Measurements from ENCODE around the gene TNRC6A. TPM values are rescaled to one million over a fixed set of nuclear protein-coding genes. Genes with fewer than 3 reads are reported as not detected.

Gene TNRC6A
- total RNA-seq, 1 donor from 2014 or later, result 53.0 TPM

- H3K27ac ChIP-seq, result no peak overlapping the region
- TF ChIP-seq POLR2A (IDR thresholded peaks at IDR 0.05) (no peak), CTCF (IDR thresholded peaks at IDR 0.05) (no peak), POLR2AphosphoS5 (IDR thresholded peaks at IDR 0.05; ENCODE audit: insufficient read depth in 1 of 2, low read depth in 1 of 2) (no peak)
Measured at GRCh38 chr16:24761526-24761925, 32.1 kb downstream of the TNRC6A start.

GRCh38 chr16:24764916-24765315 is 35.5 kb downstream of the TNRC6A start:
- Histone ChIP-seq H3K27me3 (no peaks in the 10 kb centered on the region), H3K4me3 (no peak overlapping the region), H3K36me3 (peaks cover 0 to 5% of the 10 kb centered on the region in 2 donors), H3K4me1 (peaks cover 12% of the 10 kb centered on the region), H3K9me3 (no peaks in the 10 kb centered on the region), H3K27ac (no peak overlapping the region)
- TF ChIP-seq POLR2A (IDR thresholded peaks at IDR 0.05) (no peak), POLR2AphosphoS5 (IDR thresholded peaks at IDR 0.05; ENCODE audit: insufficient read depth in 1 of 2, low read depth in 1 of 2) (no peak)
- DNase-seq (ENCODE audit: extremely low spot score in 2 of 2), result no peak
- intact Hi-C loops (cut with DNase I), result no loop called here

More at GRCh38 chr16:24761526-24761925, 32.1 kb downstream of the TNRC6A start:
- peaks cover 12% of the 10 kb centered on the region for H3K4me1 ChIP-seq
- no peaks in the 10 kb centered on the region for H3K9me3 ChIP-seq
- H3K36me3 ChIP-seq, result peaks cover 0 to 6% of the 10 kb centered on the region in 2 donors
- intact Hi-C loops (cut with DNase I), result no loop called here
- H3K4me3 ChIP-seq, result no peak overlapping the region
- no peaks in the 10 kb centered on the region for H3K27me3 ChIP-seq
- DNase-seq (ENCODE audit: extremely low spot score in 2 of 2), result no peak

- Histone ChIP-seq H3K9me3 (no peaks in the 10 kb centered on the region), H3K27ac (no peak overlapping the region), H3K27me3 (no peaks in the 10 kb centered on the region), H3K4me1 (peaks cover 12% of the 10 kb centered on the region), H3K4me3 (no peak overlapping the region), H3K36me3 (peaks cover 0 to 5% of the 10 kb centered on the region in 2 donors)
- TF ChIP-seq POLR2AphosphoS5 (IDR thresholded peaks at IDR 0.05; ENCODE audit: insufficient read depth in 1 of 2, low read depth in 1 of 2) (no peak), POLR2A (IDR thresholded peaks at IDR 0.05) (no peak), CTCF (IDR thresholded peaks at IDR 0.05) (no peak)
- no peak for DNase-seq (ENCODE audit: extremely low spot score in 2 of 2)
- intact Hi-C loops (cut with DNase I), result no loop called here
Measured at GRCh38 chr16:24766057-24766456, 36.6 kb downstream of the TNRC6A start.

GRCh38 chr16:24769806-24770205 is 40.4 kb downstream of the TNRC6A start:
- peaks cover 14% of the 10 kb centered on the region for H3K4me1 ChIP-seq
- H3K27me3 ChIP-seq, result no peaks in the 10 kb centered on the region
- no peaks in the 10 kb centered on the region for H3K9me3 ChIP-seq
- intact Hi-C loops (cut with DNase I), result no loop called here
- H3K4me3 ChIP-seq, result no peak overlapping the region
- no peak for DNase-seq (ENCODE audit: extremely low spot score in 2 of 2)
- no peak for TF ChIP-seq POLR2AphosphoS5 (IDR thresholded peaks at IDR 0.05; ENCODE audit: insufficient read depth in 1 of 2, low read depth in 1 of 2)
- peaks cover 0 to 5% of the 10 kb centered on the region in 2 donors for H3K36me3 ChIP-seq
- no peak overlapping the region for H3K27ac ChIP-seq

- H3K36me3 ChIP-seq, result peaks cover 0 to 5% of the 10 kb centered on the region in 2 donors
- intact Hi-C loops (cut with DNase I), result no loop called here
- no peak for TF ChIP-seq CTCF (IDR thresholded peaks at IDR 0.05)
- TF ChIP-seq POLR2A (IDR thresholded peaks at IDR 0.05), result no peak
- no peak for TF ChIP-seq POLR2AphosphoS5 (IDR thresholded peaks at IDR 0.05; ENCODE audit: insufficient read depth in 1 of 2, low read depth in 1 of 2)
- no peaks in the 10 kb centered on the region for H3K9me3 ChIP-seq
- no peak for DNase-seq (ENCODE audit: extremely low spot score in 2 of 2)
- H3K4me3 ChIP-seq, result no peak overlapping the region
- no peak overlapping the region for H3K27ac ChIP-seq
- H3K27me3 ChIP-seq, result no peaks in the 10 kb centered on the region
- H3K4me1 ChIP-seq, result peaks cover 27% of the 10 kb centered on the region
Measured at GRCh38 chr16:24771132-24771778, 41.8 kb downstream of the TNRC6A start.

- intact Hi-C loops (cut with DNase I), result no loop called here
- Histone ChIP-seq H3K27ac (no peak overlapping the region), H3K4me3 (no peak overlapping the region), H3K27me3 (no peaks in the 10 kb centered on the region), H3K36me3 (peaks cover 0 to 4% of the 10 kb centered on the region in 2 donors), H3K9me3 (no peaks in the 10 kb centered on the region), H3K4me1 (peaks cover 33% of the 10 kb centered on the region)
- TF ChIP-seq CTCF (IDR thresholded peaks at IDR 0.05), result no peak
- TF ChIP-seq POLR2A (IDR thresholded peaks at IDR 0.05), result no peak
- no peak for TF ChIP-seq POLR2AphosphoS5 (IDR thresholded peaks at IDR 0.05; ENCODE audit: insufficient read depth in 1 of 2, low read depth in 1 of 2)
- no peak for DNase-seq (ENCODE audit: extremely low spot score in 2 of 2)
Measured at GRCh38 chr16:24771779-24772157, 42.3 kb downstream of the TNRC6A start.
